IPS-11a (cell line): Measurements from ENCODE around the gene SLC13A5.
"Not testable (repeated sequence)": the region's sequence is repeated elsewhere in the genome, so short reads cannot be mapped to it uniquely, and the experiment has no call there.

Experiments used
- H3K4me3 ChIP-seq: one replicate; pipeline ENCODE4 v1.5.1; 2013; ENCODE audit warnings: low read depth, low read length, control low read depth

SLC13A5 gene

GRCh38 chr17:6666557-6666956 lies 46.6 kb downstream of the SLC13A5 start:
- no peak overlapping the region for H3K4me3 ChIP-seq

- H3K4me3 ChIP-seq, result no peak overlapping the region
These were observed 47.1 kb downstream of the SLC13A5 start for GRCh38 chr17:6666077-6666521.

GRCh38 chr17:6663200-6663599 lies 50.0 kb downstream of the SLC13A5 start:
- not testable (repeated sequence) for H3K4me3 ChIP-seq

GRCh38 chr17:6661464-6661848 lies 51.7 kb downstream of the SLC13A5 start:
- H3K4me3 ChIP-seq, result no peak overlapping the region

- H3K4me3 ChIP-seq, result no peak overlapping the region
These were observed 52.2 kb downstream of the SLC13A5 start for GRCh38 chr17:6660805-6661463.

GRCh38 chr17:6660101-6660500 lies 53.1 kb downstream of the SLC13A5 start:
- H3K4me3 ChIP-seq, result no peak overlapping the region

GRCh38 chr17:6658411-6658810 lies 54.8 kb downstream of the SLC13A5 start:
- not testable (repeated sequence) for H3K4me3 ChIP-seq

GRCh38 chr17:6657633-6658287 lies 55.4 kb downstream of the SLC13A5 start:
- peak overlapping the region; percentile 25 for H3K4me3 ChIP-seq

GRCh38 chr17:6656797-6657632 lies 56.2 kb downstream of the SLC13A5 start:
- H3K4me3 ChIP-seq, result peak overlapping the region; percentile 25

- peak overlapping the region; percentile 37 for H3K4me3 ChIP-seq
These were observed 57.3 kb downstream of the SLC13A5 start for GRCh38 chr17:6655732-6656361.

- H3K4me3 ChIP-seq, result peak overlapping the region; percentile 41
These were observed 58.1 kb downstream of the SLC13A5 start for GRCh38 chr17:6654841-6655731.

GRCh38 chr17:6651919-6652452 lies 61.2 kb downstream of the SLC13A5 start:
- peak overlapping the region; percentile 95 for H3K4me3 ChIP-seq

GRCh38 chr17:6651354-6651918 lies 61.7 kb downstream of the SLC13A5 start, which contains the start of the genes C17orf100 and MED31:
Gene C17orf100 (plus strand): TSS chr17:6651762. CDS start chr17:6651914, 152 bp downstream.
Gene MED31 (minus strand): TSS chr17:6651605. CDS start chr17:6651528, 77 bp downstream.
- H3K4me3 ChIP-seq, result peak within 1 kb of the TSS; percentile 95

- no peak overlapping the region for H3K4me3 ChIP-seq
These were observed 65.0 kb downstream of the SLC13A5 start for GRCh38 chr17:6648181-6648580.

GRCh38 chr17:6643451-6644125 lies 69.6 kb downstream of the SLC13A5 start:
- H3K4me3 ChIP-seq, result no peak overlapping the region

- no peak overlapping the region for H3K4me3 ChIP-seq
These were observed 70.6 kb downstream of the SLC13A5 start for GRCh38 chr17:6642592-6642991.

GRCh38 chr17:6641247-6641863 lies 71.8 kb downstream of the SLC13A5 start:
- peak overlapping the region; percentile 85 for H3K4me3 ChIP-seq

GRCh38 chr17:6640536-6641246 lies 72.5 kb downstream of the SLC13A5 start, which contains the start of the genes KIAA0753 and TXNDC17:
Gene KIAA0753 (minus strand): TSS chr17:6640711. CDS start chr17:6635103, 5,608 bp downstream.
Gene TXNDC17 (plus strand): TSS chr17:6641060. CDS start chr17:6641083, 23 bp downstream.
- H3K4me3 ChIP-seq, result peak within 1 kb of the TSS; percentile 85
